ENCODE results near the gene EIF5A2. TPM values are rescaled to one million over a fixed set of nuclear protein-coding genes. Genes with fewer than 3 reads are reported as not detected.

The EIF5A2 gene
- total RNA-seq, 1 experiment from 2014 or later, result 72.0 TPM

DNA sequence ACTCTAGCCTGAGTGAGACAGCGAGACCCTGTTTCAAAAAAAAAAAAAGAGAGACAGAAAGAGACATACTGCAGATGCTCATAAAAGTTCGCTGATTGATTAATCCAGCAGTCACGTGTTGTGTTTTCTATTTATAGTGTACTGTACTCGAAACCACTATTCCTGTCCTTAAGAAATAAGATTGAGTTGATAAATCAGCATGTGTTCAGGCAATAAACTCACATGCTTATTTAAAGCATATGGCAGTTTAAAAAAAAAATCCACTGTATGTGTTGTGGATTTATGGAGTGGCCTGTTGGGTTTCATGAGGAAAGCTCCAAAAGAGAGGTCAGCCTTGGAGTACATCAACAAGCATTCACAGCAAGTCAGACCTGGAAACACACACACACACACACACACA lies 56.1 kb downstream of the EIF5A2 start:
- ATAC-seq, result no peak
- in situ Hi-C loops (cut with HindIII; ENCODE audit: low pct_unique_long_range_greater_than_20kb, low sequenced_read_pairs) (loop anchor here (10.0 kb wide), 1 partner anchor 448 kb away; no protein-coding TSS in a partner anchor), intact Hi-C loops (cut with micrococcal nuclease; ENCODE audit: unreplicated experiment) (no loop called here)
- POLR2A ChIA-PET, result interaction anchor here (1.4 kb wide), 1 partner anchor 17 kb away, joined by 8 read pairs; the partner anchor contains the start of gene RPL22L1
- Histone ChIP-seq H3K4me3 (ENCODE audit: low read depth in 2 of 2, low read length in 2 of 2) (no peak overlapping the region), H3K27ac (ENCODE audit: low read length) (no peak overlapping the region), H3K4me1 (ENCODE audit: control insufficient read depth, insufficient read depth, low read length) (no peaks in the 10 kb centered on the region), H3K36me3 (ENCODE audit: control insufficient read depth, insufficient read depth, low read length) (no peaks in the 10 kb centered on the region), H3K9me3 (ENCODE audit: control insufficient read depth, insufficient read depth, low read depth, low read length) (no peaks in the 10 kb centered on the region), H3K27me3 (ENCODE audit: control insufficient read depth, insufficient read depth, low read length) (no peaks in the 10 kb centered on the region; the same call in 1 of the 2 replicates)
- CTCF ChIA-PET, result interaction anchor here (0.6 to 1.3 kb wide), 2 partner anchors 331 to 438 kb away, joined by 5 to 6 read pairs; no protein-coding TSS in a partner anchor
- DNase-seq (ENCODE audit: low read depth, low spot score), result no peak
- TF ChIP-seq TCF7L2 (IDR thresholded peaks at IDR 0.05; ENCODE audit: low read depth, low read length), result no peak
- TF ChIP-seq POLR2AphosphoS5 (IDR thresholded peaks at IDR 0.05; ENCODE audit: low read depth, low read length), result no peak
- no peak for TF ChIP-seq SIN3A (IDR thresholded peaks at IDR 0.05; ENCODE audit: borderline replicate concordance, insufficient read depth, low read depth, low read length)
- TF ChIP-seq CTCF (IDR thresholded peaks at IDR 0.05), result no peak
- TF ChIP-seq, protein P1, sequence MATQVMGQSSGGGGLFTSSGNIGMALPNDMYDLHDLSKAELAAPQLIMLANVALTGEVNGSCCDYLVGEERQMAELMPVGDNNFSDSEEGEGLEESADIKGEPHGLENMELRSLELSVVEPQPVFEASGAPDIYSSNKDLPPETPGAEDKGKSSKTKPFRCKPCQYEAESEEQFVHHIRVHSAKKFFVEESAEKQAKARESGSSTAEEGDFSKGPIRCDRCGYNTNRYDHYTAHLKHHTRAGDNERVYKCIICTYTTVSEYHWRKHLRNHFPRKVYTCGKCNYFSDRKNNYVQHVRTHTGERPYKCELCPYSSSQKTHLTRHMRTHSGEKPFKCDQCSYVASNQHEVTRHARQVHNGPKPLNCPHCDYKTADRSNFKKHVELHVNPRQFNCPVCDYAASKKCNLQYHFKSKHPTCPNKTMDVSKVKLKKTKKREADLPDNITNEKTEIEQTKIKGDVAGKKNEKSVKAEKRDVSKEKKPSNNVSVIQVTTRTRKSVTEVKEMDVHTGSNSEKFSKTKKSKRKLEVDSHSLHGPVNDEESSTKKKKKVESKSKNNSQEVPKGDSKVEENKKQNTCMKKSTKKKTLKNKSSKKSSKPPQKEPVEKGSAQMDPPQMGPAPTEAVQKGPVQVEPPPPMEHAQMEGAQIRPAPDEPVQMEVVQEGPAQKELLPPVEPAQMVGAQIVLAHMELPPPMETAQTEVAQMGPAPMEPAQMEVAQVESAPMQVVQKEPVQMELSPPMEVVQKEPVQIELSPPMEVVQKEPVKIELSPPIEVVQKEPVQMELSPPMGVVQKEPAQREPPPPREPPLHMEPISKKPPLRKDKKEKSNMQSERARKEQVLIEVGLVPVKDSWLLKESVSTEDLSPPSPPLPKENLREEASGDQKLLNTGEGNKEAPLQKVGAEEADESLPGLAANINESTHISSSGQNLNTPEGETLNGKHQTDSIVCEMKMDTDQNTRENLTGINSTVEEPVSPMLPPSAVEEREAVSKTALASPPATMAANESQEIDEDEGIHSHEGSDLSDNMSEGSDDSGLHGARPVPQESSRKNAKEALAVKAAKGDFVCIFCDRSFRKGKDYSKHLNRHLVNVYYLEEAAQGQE (IDR thresholded peaks at IDR 0.05; ENCODE audit: insufficient read depth in 1 of 2, low read depth in 2 of 2, low read length in 1 of 2), result no peak
- BruUV-seq (replicated peaks), result no TSS peak

DNA sequence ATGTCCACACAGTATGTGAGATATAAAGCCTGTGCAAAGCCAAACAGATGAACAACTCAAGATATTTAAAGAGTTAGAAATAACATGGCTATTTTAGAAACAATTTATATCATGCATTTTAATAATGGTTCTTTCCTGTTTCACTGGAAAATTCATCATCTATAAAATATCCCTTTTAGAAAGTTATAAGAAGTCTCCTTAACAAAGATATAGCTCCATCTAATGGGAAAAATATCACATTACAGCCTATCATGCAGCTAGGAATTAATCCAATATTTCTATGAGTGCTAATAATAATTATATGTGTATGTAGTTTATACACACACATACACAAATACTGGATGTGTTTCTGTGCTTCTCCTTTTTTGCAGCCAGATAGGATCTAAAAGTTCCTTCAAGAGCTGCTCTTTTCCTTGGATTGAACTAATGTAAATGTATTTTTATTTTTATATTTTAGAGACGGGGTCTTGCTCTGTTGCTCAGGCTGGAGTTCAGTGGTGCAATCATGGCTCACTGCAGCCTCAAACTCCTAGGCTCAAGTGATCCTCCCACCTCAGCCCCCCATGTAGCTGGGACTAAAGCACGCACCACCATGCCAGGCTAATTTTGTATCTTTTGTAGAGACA lies 60.0 kb downstream of the EIF5A2 start:
- peaks cover 6% of the 10 kb centered on the region for H3K27me3 ChIP-seq (ENCODE audit: control insufficient read depth, insufficient read depth, low read length)
- H3K9me3 ChIP-seq (ENCODE audit: control insufficient read depth, insufficient read depth, low read depth, low read length), result no peaks in the 10 kb centered on the region
- H3K4me3 ChIP-seq (ENCODE audit: low read depth in 2 of 2, low read length in 2 of 2), result no peak overlapping the region
- ChIA-PET POLR2A (interaction anchor here (0.7 kb wide), 2 partner anchors 21 to 823 kb away, joined by 3 read pairs; partner anchors contain the start of gene RPL22L1), CTCF (interaction anchor here (0.6 to 1.0 kb wide), 4 partner anchors 15 to 551 kb away, joined by 3 to 17 read pairs (median 4); no protein-coding TSS in a partner anchor)
- in situ Hi-C loops (cut with HindIII; ENCODE audit: low pct_unique_long_range_greater_than_20kb, low sequenced_read_pairs), result no loop called here
- intact Hi-C loops (cut with micrococcal nuclease; ENCODE audit: unreplicated experiment), result loop anchor here (1.0 kb wide), 1 partner anchor 434 kb away; no protein-coding TSS in a partner anchor
- DNase-seq (ENCODE audit: low read depth, low spot score) (no peak), ATAC-seq (0 out of 2 replicates have a peak, but pooled peaks have one; percentile 63)
- TF ChIP-seq TCF7L2 (IDR thresholded peaks at IDR 0.05; ENCODE audit: low read depth, low read length) (no peak), SIN3A (IDR thresholded peaks at IDR 0.05; ENCODE audit: borderline replicate concordance, insufficient read depth, low read depth, low read length) (no peak), POLR2AphosphoS5 (IDR thresholded peaks at IDR 0.05; ENCODE audit: low read depth, low read length) (no peak), CTCF (IDR thresholded peaks at IDR 0.05) (peak; percentile 69; the same call in 1 of the 2 replicates)
- no peak overlapping the region for H3K27ac ChIP-seq (ENCODE audit: low read length)
- no peaks in the 10 kb centered on the region for H3K36me3 ChIP-seq (ENCODE audit: control insufficient read depth, insufficient read depth, low read length)
- BruUV-seq (replicated peaks), result no TSS peak
- H3K4me1 ChIP-seq (ENCODE audit: control insufficient read depth, insufficient read depth, low read length), result no peaks in the 10 kb centered on the region
